Upper lobe of right lung (tissue), 1 donor: ENCODE measurements around the gene NDUFB8. TPM values are rescaled to one million over a fixed set of nuclear protein-coding genes. Genes with fewer than 3 reads are reported as not detected.

Experiments
- ATAC-seq: fragments of 200-7000 bp; cut with Tn5 transposase; one replicate; pipeline ENCODE4 v1.9.1; 2020; ENCODE audit warnings: mild to moderate bottlenecking, moderate library complexity
- DNase-seq: peaks from one replicate; pipeline ENCODE4 v3.0.0-alpha.2; 2020
- H3K27ac ChIP-seq: fragments of 200-600 bp; one replicate; pipeline ENCODE4 v1.8.0; 2022
- H3K27me3 ChIP-seq: fragments of 200-600 bp; one replicate; pipeline ENCODE4 v1.8.0; 2022; ENCODE audit warnings: mild to moderate bottlenecking
- H3K36me3 ChIP-seq: fragments of 200-600 bp; one replicate; pipeline ENCODE4 v1.8.0; 2022
- H3K4me1 ChIP-seq: fragments of 200-600 bp; one replicate; pipeline ENCODE4 v1.8.0; 2022
- H3K4me3 ChIP-seq: fragments of 200-600 bp; one replicate; pipeline ENCODE4 v1.8.0; 2022; ENCODE audit warnings: mild to moderate bottlenecking
- H3K9me3 ChIP-seq: fragments of 200-600 bp; one replicate; pipeline ENCODE4 v1.8.0; 2022
- CTCF ChIP-seq: fragments of 200-600 bp; IDR thresholded peaks from one replicate; pipeline ENCODE4 v1.8.0; 2022; ENCODE audit warnings: antibody characterized with exemption
- intact Hi-C: fragments of 100-400 bp; cut with DNase I; formaldehyde crosslinking; loops from one replicate; pipeline ENCODE4 v1.11.0; 2022
- total RNA-seq: library from RNA; stranded (reverse); fragmentation: NEBNext Ultra II Directional; extraction: Animal tissue kit (Norgen Biotek cat#: 25700); gene quantifications from one replicate; pipeline ENCODE4 v1.2.1, GENCODE V29; 2021
- donor health status: DM: no; HTN: yes; CAD: no; lungs with severe emphysema.

Gene NDUFB8
- total RNA-seq, 1 donor from 2014 or later, result 110 TPM

- peaks cover 7% of the 10 kb centered on the region for H3K4me1 ChIP-seq
- H3K36me3 ChIP-seq, result peaks cover 30% of the 10 kb centered on the region
- DNase-seq (no peak), ATAC-seq (no peak)
- H3K27me3 ChIP-seq, result no peaks in the 10 kb centered on the region
- H3K27ac ChIP-seq, result no peak overlapping the region
- no peak for TF ChIP-seq CTCF
- H3K4me3 ChIP-seq, result no peak overlapping the region
- no peaks in the 10 kb centered on the region for H3K9me3 ChIP-seq
- intact Hi-C loops, result no loop called here
Observed at GRCh38 chr10:100520811-100521210, 8.9 kb downstream of the NDUFB8 start.

DNA sequence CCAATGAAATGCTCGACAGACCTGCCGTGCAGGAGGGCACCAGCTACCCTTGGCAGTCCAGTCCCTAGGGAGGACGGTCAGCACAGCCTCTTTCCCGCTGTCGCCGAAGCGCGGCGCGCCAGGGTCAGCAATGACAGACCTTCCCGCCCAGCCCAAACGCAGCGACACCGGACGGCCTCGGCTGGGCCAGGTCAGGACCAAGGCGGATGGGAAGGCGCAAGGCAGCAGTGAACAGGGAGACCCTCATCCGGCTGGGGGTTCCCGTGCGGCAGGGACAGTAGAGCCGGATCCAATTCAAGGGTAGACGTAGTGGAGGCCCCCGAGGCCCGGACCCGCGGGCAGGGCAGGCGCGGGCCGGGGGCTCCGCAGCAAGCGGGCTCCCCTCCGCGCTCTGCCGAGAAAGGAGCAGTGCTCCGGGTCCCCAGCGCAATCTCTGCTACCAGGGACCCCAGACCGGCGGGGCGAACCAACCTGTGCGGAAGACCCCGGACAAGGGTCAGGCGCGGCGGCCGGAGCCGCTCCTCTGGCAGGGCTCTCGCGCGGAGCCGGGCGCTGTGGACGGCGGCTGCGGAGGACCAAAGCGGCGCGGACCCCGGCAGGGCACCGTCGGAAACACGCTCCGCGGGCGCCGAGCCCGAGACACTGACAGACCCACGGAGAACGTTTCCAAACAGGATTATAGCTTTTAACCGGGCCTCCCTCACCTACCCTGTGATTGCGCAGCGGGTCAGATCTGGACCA is 10.2 kb downstream of the NDUFB8 start, which contains the start of gene SEC31B:
Gene SEC31B (minus strand): TSS at position 551 of the 741 bp plus-strand sequence. CDS start 2,909 bp downstream, outside the sequence.
- intact Hi-C loops, result no loop called here
- H3K4me1 ChIP-seq, result peaks cover 7% of the 10 kb centered on the region
- H3K9me3 ChIP-seq, result no peaks in the 10 kb centered on the region
- H3K36me3 ChIP-seq, result peaks cover 27% of the 10 kb centered on the region
- no peak within 1 kb of the TSS for H3K27ac ChIP-seq
- H3K27me3 ChIP-seq, result no peaks in the 10 kb centered on the region
- H3K4me3 ChIP-seq, result peak within 1 kb of the TSS; percentile 39
- DNase-seq (peak; percentile 69), ATAC-seq (peak; percentile 59)
- TF ChIP-seq CTCF, result no peak

- peak; percentile 69 for TF ChIP-seq CTCF
- Histone ChIP-seq H3K27ac (no peak overlapping the region), H3K36me3 (peaks cover 20% of the 10 kb centered on the region), H3K27me3 (no peaks in the 10 kb centered on the region), H3K4me1 (peaks cover 7% of the 10 kb centered on the region), H3K9me3 (no peaks in the 10 kb centered on the region), H3K4me3 (peak overlapping the region; percentile 39)
- ATAC-seq, result peak; percentile 88
- no peak for DNase-seq
- intact Hi-C loops, result no loop called here
Observed at GRCh38 chr10:100518761-100519241, 10.9 kb downstream of the NDUFB8 start.

DNA sequence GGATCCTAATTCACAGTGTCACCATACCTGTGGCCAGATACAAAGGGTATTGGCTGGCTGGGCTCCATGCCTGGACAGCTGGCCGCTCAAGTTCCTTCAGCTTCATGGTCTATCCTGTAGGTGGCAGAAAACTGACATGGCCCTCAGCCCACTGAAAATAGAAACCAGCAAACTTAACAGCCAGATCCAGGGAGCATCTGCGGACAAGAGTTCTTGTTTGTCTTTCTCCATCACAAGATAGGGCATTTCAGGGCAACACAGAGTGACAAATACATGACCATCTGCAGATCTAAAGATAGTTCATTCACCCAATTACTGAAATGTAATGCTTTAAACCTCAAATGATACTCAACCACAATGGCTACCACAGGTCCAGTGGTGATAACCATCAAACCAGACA is 12.8 kb downstream of the NDUFB8 start:
- H3K4me1 ChIP-seq, result peaks cover 7% of the 10 kb centered on the region
- H3K36me3 ChIP-seq, result peaks cover 7% of the 10 kb centered on the region
- no peak for TF ChIP-seq CTCF
- DNase-seq (no peak), ATAC-seq (no peak)
- no peaks in the 10 kb centered on the region for H3K9me3 ChIP-seq
- intact Hi-C loops, result no loop called here
- no peak overlapping the region for H3K27ac ChIP-seq
- no peaks in the 10 kb centered on the region for H3K27me3 ChIP-seq
- H3K4me3 ChIP-seq, result no peak overlapping the region

DNA sequence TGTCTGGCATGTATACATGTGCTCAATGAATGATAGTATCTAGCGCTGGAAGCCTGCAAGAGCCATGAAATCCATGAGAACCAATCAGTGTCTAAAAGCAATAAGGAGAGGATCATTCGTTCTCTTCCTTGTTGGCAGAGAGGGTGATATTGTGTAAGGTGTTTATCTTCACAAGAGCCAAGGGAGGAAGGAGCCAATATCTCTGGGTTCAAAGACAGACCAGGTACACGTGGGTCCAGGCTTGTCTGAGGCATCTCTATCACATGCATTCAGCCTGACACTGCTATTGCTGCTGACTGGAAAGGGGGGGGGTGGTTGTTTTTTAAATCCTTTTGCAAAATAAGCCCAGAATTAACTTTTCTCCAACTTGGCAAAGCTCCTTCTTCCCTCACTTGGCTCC is 14.1 kb downstream of the NDUFB8 start:
- Histone ChIP-seq H3K4me1 (peaks cover 7% of the 10 kb centered on the region), H3K36me3 (peaks cover 7% of the 10 kb centered on the region), H3K9me3 (no peaks in the 10 kb centered on the region), H3K27me3 (no peaks in the 10 kb centered on the region), H3K4me3 (no peak overlapping the region), H3K27ac (no peak overlapping the region)
- TF ChIP-seq CTCF, result no peak
- intact Hi-C loops, result no loop called here
- no peak for DNase-seq
- ATAC-seq, result no peak
